Cerebellar cortex (tissue), 1 donor: ENCODE results near the gene SHF.

Source experiments
- DNase-seq: peaks from one replicate; pipeline ENCODE4 v3.0.0-alpha.2; 2015; ENCODE audit warnings: low spot score

Gene SHF

DNA sequence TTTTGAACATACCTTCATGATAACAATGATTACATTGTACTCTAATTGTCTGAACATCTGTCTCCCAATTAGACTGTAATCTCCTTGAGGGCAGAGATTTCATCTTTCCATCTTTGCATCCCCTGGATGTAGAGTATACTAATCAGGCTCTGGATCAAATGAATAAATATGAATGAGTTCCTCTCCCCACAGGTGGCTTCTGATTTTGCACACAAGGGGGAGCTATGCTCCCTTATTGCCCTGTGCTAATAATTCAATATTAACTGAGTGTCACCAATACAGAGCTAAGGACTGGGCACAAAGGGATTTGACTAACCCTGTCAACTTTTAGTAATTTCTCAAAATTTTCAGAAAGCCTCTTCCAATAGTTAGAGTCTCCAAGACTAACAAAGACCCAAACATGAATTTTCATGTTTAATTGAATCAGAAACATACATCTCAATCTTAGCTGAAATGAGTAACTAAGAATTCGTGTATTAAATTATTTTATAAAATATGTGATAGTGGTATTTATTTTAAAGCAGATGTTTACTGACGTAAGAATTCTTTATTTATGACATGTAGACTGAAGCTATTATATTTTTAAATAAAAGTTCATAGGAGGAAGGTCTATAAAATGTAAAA is 61.1 kb downstream of the SHF start:
- peak; percentile 29 for DNase-seq

DNA sequence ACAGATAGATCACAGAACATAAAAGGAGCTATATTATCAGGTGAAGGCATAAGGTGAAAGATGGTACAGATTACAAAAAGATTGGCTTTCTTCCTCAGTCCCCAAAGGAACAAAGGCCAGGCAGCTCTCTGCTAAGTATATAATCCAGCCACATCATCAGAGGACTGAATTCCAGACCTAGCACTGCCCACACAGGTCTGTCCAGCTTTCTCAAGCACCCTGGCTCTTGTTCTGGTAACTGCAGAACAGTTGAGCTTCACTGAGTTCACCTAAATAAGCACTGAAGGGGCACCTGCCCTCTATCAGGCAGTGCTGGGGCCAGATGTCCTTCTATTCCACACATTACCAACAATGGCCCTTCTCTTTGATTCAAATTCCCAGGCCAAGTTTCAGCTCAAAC is 64.4 kb downstream of the SHF start:
- no peak for DNase-seq

DNA sequence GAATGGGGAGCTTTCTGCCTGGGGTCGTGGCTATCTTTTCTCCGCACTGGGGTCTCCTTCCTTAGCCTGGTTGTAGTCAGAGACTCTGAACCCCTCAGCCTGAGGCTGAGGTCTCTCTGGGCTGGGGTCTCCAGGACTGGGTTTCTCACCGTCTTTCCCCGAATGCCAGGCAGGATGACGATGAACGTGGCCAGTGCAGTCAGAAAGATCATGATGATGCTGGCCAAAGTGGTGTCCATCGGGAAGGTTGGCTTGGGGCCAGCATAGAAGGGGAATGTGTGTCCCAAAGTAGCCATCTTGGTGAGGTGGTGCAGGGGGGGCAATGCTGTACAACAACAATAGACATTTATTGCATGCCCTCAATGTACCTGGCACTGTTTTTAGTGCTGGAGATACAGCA is 65.0 kb downstream of the SHF start:
- no peak for DNase-seq

DNA sequence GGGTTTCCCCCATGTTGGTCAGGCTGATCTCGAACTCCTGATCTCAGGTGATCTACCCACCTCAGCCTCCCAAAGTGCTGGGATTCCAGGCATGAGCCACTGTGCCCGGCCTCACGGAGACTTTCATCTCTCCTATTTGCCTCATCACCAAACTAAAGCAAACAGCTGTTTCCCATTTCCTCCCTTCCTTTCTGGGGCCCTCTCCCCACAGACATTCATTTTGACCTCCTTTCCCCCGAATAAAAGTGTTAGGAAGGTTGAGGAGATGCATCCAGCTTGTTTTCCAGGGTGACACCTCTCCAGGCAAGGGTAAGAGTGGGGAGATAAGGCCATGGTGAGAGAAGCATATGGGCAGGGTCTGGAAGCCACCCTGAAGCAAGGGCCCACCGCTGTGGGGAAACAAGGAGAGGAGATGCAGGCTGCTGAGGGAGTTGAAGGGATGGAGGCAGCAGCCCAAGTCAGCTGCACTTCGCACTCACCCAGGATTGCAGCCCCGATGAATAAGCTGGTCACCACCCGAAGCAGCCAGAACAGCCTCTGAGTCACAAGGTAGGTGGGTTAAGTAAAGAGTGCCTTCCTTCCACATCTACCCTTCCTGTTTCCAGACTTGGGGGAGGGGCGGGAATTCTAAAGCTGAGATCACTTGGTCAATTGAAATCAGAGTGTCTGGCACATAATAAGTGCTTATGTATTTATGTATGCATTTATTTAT is 65.9 kb downstream of the SHF start:
- DNase-seq = no peak

DNA sequence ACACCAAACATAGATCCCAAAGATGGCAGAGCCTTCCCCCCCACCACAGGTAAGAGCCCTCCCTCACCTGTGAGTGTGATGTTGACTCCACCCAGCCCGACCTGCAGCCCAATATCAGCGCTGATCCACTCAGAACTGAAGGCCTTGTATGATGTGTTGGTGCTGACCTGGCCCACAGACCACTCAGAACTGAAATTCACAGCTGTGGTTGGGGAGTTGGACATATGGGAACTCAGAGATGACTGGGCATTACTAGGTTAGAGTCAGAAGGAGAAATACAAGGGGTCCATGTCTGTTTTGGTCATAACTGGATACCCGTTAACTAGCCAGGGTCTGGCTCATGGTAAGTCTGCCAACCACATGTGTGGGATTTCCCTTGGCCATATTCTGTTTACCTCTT is 66.7 kb downstream of the SHF start:
- no peak for DNase-seq

DNA sequence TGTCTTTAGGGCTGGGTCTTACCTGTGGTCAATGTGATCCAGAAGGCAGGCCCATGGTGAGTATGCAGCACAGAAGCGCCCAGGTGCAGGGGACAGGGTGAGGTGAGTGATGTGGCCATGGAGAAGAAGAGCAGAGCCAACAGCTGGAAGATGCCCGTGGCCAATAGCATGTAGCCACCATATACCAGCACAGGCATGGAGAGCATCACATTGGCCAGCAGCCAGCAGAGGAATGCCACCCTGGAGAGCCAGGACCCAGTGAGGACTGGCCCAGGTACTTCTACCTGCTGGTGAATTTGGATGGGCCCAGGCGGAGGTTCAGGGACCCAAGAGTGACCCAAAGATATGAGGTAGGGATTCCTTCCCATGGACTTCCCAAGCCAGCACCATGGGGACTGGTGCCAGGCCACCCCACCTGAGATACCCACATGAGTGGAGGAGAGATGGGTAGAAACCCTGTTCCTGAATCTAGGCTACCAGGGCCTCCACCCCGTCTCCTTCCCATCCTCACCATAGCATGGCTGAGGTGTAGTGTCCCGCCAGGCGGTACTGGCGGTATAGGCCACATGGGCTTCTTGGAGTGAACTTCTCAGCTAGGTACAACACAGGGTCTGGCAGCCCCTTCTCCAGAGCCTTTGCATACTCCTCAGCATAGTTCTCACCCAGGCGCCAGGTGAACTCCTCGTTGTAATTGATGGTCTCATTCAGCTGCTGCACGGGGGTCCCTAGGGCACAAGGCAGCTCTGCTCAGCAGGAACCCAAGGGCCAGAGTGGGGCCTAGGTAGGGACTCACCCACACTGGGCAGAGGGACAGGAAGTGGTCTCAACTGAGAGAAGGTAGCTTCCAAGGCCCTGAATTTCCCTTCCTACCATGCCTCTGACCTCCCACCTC is 67.4 kb downstream of the SHF start:
- DNase-seq = no peak

DNA sequence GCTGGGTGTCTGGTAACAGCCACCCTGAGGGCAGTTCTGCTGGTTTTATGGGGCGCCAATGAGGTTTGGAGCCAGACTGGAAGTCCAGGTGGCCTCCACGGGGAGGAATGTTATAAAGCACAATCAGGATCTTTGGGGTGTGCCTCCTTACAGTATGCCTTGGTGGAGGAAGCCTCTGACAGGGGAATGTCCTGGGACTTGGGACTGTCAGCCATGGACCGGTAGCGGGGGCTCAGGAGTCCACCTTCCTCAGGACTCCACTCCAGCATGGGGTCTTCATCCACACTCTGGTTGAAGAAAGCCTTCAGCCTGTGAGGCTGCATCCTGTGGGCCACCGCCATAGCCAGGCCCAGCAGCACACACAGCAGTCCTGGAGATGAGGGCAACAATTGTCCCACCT is 68.8 kb downstream of the SHF start:
- no peak for DNase-seq

DNA sequence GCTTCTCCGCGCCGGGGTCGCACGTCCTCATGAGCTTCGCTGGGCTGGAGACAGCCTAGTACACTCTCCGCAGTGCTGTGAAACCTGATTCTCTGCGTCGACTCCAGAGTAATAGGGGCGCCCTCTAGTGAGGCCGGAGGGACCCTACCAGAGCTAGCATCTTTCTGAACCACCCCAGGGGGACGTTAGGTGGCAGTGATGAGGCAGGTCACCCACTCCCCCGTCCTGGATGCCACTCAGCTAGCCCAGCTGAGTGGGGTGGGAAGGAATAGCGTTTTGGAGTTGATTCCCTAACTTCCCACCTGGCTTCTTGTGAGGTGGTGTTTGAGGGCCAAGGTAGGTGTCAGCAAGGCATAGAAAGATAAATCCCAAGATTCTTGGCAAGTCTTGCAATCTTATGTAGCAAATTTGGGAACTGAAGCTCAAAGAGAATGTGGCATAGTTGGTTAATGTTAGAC is 69.6 kb downstream of the SHF start:
- peak; percentile 95 for DNase-seq

DNA sequence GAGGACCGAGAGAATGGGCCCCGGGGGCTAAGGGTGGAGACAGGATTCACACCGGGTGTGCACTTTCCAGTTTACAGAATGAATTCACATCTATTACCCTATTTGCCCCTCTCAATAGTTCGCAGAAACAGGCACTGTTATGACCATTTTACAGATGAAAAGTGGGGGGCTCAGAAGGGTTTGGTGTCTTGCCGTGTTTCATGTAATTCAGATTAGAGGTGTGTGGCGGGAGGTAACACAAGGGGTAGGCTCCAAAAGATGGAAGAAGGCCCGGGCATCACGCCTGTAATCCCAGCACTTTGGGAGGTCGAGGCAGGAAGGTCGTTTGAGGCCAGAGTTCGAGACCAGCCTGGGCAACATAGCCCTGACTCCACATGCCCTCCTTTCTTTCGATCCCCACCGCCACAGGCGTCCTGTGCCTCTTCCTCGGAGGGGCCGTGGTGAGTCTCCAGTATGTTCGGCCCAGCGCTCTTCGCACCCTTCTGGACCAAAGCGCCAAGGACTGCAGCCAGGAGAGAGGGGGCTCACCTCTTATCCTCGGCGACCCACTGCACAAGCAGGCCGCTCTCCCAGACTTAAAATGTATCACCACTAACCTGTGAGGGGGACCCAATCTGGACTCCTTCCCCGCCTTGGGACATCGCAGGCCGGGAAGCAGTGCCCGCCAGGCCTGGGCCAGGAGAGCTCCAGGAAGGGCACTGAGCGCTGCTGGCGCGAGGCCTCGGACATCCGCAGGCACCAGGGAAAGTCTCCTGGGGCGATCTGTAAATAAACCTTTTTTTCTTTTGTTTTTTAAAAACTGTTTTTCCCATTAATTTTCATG is 70.2 kb downstream of the SHF start:
- no peak for DNase-seq
